Measurements from ENCODE around the gene SLC2A9.

SLC2A9 gene

DNA sequence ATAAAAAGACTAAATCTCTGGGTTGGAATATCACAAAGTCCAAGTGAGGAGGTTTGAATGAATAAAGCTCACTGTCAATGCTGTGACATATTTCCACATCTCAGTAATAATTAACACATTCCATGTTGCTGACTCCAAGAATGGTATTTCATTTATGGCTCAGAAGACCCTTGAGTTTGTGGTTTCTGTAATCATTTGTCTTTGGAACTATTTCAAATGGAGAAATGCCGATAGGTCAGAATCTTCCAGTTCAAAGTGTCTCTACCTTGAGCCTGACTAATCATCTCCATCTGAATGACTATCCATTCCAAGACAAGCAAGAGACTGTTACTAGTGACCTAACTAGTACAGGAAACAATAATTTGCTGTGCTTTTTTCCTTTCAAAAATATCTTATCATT, 24.2 kb upstream of the SLC2A9 start:
- DNase-seq (ENCODE audit: low read depth): no peak

DNA sequence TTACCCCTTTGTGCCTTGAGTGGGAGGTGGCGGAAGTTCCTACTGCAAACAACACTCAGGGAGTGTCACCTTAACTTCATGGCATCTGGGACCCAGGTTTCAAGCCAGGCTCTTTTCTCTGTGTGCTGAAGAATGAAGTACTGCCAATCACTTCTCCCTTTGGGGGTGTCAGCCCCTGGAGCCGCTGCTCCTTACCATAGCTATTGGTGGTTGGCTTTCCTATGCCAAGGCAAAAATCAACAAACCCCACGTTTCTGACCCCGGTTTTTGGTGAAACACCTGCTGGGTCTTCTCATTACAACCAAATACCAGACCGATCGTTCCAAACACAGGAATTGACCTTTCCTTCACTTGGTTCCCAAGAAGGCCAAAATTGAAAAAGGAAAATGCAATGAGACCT, 19.7 kb upstream of the SLC2A9 start:
- DNase-seq (ENCODE audit: low read depth): no peak

DNA sequence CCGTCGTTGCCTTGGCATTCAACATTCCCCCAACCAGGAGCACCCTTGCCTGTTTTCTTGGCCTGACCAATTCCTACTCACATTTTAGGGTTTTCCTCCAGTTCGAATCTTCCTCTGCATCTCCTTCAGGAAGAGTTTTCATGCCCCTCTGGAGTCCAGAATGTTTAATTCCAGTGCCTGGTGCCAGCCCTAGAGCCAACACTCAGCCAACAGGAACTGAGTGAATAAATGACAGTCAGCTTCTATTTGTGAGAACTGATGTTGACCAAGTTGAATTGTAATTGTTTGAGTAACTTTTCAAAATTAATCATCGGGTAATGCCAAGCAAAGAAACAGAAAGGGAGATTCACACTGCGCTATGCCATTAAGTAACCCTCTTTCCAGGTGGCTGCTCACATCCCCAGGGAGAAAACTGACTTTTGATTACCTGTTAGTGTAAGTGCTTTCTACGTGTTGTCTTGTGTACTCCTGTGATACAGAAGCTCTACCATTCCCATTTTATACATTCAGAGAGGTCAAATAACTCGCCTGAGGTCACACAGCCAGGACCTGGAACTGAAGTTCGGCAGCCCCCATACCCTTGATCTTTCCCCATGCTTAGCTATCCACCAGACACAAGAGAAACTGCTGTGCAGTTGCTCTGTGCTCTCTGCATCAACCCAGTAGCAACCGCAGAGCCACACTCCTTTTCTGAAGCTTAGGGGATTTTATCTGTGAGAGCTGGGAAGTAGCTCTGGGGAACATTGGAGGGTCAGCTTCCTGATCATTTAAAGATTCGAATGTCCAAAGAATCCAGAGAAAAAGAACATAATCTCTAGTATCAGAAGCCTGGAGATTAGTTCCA, 19.0 kb upstream of the SLC2A9 start:
- no peak for DNase-seq (ENCODE audit: low read depth)

DNA sequence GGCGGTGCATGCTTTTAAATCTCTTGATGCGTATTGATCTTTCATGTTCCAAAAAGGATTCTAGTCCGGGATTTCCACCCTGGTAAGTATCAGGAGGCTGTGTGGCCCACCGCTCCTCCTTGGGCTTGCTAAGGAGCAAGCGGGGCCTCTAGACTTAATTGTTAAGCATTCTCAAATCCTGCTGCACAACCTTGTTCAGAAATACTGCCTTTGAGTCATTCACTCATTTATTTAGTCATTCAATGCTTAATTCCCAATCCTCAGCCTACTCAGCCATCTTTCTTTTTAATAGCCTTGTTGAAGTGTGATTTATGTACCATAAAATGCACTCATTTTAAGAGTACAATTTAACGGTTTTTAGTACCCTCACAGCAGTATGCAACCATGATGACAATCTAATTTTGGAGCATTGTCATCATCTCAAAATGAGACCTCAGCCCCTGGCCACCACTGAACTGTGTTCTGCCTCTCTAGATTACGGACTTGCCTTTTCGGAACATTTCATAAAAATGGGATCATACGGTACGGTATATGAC, 15.6 kb upstream of the SLC2A9 start:
- DNase-seq (ENCODE audit: low read depth): no peak

DNA sequence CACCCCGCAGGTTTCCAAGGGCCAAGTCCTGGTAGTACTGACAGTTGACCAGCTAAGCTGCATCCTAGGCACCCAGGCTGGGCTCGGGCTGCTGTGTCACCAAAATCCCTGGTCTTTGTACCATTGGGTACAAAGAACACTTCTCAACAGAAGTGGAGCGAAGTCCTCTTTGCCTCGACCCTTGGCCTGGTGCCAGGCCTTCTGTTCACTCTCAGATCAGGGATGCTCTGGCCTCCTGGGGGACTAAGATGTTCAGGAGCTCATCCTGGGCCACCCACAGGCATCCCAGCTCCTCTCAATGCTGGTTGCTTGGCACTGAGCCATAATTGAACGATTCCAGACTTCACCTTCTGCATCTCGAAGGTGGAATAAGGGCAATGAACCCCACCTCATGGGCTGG, 13.8 kb upstream of the SLC2A9 start:
- no peak for DNase-seq (ENCODE audit: low read depth)

DNA sequence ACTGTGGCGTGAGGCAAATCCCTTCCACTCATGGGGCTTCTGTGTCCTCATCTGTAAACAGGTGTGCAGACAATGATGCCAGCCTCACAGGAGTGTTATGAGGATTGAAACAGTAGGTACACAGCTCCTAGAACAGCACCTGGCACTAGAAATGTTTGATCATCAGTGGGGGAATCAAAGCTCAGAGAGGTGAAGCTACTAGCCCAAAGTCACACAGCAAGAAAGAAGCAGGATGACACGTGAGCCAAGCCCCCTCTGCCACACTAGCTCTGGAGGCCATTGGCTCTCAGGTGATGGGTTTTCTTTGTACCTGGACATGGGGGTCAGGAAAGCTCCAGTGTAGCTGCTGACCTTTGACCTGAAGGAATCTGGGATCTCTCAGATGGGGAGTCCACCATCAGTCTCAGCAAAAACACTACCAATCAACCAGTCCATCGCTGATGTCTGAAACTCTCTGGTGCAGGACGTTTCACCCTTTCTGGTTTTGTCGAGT, 13.4 kb upstream of the SLC2A9 start:
- no peak for DNase-seq (ENCODE audit: low read depth)

DNA sequence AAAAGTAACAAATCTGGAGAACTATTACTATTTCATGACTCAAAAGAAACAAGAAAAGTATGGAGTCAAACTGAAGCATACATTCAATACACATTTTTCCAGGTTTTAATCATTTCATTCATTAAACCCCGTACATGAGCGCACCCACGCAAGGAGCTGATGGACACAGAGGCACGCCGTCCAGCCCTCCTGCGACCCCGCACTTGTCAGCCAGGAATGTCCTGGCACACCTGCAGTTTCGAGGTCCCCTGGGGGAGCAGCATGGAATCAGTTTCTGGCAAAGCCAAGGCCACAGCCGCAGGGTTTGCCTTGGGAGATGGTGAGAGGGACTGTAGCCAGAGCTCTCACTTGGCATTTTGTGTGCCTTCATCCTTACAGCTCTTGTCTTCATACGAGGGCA, 12.8 kb upstream of the SLC2A9 start:
- no peak for DNase-seq (ENCODE audit: low read depth)

DNA sequence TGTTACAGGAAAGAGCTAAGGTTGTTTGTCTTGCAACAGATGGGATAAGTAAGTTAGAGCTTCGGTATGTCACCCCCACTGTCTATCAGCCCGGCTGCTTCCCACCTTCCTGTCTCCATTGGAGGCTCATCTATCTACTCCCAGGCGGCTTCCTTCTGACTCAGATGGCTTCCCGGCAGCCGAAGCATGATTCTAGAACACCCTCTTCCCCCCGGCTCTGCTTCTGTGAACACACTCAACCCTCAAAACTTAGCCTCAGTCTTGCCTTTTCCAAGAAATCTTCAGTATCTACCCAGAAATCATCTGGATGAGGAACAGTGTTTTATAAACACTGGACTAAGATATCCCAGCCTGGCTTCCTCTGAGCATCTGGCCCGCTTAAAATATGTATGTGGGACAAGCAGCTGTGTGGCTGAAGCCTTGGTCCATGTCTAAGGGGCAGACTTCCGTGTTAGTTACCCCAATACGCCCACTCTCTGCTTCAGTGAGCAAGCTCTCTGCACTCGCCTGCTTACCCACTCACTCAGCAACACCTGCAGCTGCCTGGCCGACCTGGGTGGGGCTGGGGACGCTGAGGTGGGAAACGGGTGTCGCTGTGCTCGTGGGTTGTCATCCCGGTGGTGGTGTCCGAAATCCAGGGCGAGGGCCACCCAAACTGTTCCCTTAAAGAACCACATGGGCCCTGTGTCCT, 12.0 kb upstream of the SLC2A9 start:
- no peak for DNase-seq (ENCODE audit: low read depth)

DNA sequence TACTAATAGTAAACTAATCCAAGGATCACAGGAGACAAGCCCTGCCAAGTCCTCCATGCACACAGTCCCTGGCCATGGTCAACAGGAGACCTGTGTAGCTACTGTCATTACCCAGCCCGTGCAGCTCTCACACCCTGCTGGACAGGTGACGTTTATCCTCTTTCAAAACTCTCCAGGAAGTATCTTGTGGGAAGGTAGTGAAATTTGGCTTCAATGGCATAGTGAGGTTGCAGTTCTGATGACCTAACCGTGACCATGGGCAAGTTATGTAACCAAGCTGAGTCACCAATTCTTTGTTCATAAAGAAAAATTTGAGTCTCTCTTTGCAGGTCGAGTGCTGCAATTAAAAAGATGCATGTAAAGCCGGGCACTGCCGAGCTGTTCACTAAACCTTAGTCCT, 11.3 kb upstream of the SLC2A9 start:
- no peak for DNase-seq (ENCODE audit: low read depth)

DNA sequence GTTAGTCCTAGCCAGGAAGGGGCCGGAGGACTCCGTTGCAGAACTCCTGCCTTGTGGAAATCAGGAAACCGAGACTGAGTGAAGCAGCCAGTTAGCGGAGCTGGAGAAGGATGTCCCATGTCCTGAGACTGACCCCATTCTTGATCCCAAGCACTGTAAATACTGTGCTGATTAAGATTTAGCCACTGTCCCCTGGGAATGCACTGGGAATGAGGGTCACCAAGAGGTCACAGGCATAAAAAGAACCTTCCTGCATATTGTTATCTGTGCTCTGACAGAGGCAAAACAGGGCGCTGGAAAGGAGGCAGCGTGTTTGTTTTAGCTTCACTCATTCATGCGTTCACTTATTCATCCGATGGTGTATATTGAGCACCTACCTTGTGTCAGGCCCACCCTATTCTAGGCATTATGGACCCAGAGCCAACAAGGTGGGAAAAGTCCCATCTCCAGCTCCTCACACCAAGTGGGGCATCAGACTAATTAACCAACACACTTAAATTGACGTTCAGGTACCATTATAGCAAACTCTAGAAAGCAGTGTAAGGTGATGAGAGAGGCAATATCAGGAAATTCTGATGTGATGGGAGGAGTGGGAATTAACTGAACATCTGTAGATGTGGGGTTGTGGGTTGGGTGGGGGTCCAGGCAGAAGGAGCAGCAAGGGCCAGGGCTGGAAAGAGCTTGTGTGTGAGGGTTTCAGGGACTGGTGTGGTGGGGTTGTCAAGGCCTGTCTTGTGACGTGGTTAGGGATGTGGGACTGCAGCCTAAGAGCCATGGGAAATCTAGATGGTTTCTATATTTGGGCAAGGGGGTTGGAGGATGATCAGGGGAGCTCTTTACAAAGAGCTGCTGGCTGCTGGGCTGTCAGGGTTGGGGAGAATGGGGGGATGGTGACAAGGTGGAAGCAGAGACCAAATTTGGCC, 10.6 kb upstream of the SLC2A9 start:
- no peak for DNase-seq (ENCODE audit: low read depth)

DNA sequence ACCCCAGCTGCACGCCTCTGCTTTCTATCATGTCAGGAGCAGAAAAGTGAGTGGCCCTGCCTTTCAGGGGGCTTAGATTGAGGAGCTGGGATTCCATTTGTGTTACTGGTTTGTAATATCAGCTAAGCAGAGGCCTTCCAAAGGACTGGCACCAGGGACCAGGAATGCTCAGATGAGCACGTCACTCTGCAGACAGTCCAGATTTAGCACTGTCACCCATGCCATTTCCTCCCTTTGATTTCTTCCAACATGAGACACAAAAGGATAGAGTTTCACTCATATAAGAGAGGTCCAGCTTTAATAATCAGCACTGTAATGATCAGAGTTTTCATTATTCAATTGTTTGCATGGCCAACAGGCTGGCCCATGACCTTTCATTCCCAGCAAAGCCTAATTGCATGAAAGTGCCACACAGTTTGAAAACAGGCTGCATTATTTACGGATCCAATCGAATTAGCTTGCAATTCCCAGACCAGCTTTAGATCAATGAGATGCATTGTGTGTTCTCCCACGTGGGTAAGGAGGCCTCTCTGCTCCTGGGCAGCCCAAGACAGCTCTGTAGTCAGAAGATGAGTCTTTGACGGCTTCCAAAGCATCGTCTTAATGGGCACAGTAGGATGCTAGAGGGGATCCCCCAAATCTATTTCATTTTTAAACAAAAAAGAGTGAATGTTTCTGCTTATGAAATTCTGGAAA, 9.8 kb upstream of the SLC2A9 start:
- DNase-seq (ENCODE audit: low read depth): no peak

DNA sequence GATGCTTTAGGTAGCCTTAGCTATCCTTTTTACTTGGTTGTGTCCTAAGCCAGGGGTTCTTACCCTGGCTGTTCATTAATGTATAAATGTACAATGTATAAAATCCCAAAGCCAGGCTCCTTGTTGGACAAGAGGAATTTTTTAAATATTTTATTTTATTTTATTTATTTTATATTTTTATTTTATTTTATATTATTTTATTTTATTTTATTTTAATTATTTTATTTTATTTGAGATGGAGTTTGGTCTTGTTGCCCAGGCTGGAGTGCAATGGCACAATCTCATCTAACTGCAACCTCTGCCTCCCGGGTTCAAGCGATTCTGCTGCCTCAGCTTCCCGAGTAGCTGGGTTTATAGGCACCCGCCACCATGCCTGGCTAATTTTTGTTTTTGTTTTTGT, 8.1 kb upstream of the SLC2A9 start:
- DNase-seq (ENCODE audit: low read depth): no peak

DNA sequence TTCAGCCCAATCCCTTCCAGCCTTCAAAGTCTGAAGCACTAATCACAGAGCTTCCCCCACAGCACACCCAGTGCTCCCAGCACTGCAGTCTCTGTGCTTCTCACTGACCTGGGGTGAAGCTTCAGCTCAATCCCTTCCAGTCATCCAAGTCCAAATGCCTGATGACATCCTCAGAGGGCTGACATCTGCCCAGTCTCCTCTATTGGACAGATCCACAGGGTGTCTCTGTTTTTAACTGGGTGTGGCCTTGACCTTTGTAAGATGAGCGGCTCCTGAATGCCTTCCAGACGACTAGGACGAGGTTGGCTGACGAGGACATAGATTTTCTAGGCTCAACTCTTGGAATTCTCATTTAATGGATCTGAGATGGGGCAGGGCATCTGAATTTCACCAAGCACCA, 7.6 kb upstream of the SLC2A9 start:
- no peak for DNase-seq (ENCODE audit: low read depth)

DNA sequence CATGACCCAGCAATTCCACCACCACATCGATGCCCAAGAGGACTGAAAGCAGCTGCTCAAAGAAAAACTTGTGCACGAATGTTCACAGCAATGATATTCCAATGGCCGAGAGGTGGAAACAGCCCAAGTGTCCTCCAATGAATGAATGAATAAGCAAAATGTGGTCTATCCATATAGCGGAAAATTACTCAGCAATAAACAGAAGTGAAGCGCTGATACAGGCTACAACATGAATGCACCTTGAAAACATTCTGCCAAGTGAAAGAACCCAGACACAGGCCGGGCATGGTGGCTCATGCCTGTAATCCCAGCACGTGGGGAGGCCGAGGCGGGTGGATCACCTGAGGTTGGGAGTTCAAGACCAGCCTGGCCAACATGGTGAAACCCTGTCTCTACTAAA, 5.2 kb upstream of the SLC2A9 start:
- no peak for DNase-seq (ENCODE audit: low read depth)

DNA sequence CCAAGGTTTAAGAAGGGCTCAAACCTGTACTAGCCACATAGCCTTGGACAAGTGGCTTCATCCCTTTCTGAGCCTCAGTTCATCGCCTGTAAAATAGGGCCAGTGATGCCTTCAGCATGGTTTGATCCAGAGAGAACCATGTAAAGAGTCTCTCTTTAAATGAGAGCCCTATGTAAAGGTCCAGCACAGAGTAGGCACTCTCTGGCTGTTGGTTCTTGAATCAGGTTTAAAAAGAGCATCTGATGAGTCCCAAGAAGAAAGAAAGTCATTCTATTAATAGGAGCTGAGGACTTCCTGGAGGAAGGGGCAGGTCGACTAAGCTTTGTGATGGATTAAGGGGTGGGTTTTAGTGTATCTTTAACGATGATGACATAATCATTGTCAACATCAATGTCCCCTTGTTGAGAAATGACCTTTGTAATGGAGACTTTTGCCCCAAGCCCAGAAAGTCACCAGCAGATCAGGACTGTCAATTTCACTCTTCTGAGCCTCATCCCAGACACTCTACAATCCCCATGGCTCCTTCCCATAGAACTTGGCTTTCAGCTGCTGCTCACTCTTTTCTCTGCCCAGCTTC, 4.0 kb upstream of the SLC2A9 start:
- DNase-seq (ENCODE audit: low read depth): no peak

DNA sequence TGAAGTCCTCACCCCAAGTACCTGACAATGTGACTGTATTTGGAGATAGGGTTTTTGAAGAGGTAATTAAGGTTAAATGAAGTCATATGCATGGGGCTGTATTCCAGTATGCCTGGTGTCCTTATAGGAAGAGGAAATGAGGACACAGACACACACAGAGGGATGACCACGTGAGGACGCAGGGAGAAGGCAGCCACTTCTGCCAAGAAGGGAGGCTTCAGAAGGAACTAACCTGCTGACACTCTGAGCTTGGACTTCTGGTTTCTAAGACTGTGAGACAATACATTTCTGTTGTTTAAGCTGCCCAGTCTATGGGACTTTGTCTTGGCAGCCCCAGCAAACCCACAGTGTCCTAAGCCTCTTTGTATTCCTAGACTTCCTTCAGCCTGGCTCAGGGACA, 3.0 kb upstream of the SLC2A9 start:
- DNase-seq (ENCODE audit: low read depth): no peak

DNA sequence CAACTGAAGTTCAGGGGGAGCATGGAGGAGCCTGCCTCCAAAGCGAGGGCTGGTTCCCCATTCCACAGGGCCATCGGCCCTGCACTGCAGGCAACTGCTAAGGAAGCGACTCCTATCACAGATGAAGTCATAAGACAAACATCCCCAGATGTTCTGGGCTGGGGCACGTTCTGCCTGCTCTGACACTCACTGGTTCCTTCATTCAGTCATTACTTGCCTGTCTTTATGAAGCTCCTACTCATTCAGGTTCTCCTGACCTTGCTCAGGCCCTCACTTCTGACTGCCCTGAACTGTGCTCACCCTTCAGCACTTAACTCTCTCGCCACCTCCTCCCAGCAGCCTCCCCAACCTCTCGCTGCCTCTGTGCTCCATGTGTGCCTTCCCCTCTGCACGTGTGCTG, 2.5 kb upstream of the SLC2A9 start:
- DNase-seq (ENCODE audit: low read depth): no peak

DNA sequence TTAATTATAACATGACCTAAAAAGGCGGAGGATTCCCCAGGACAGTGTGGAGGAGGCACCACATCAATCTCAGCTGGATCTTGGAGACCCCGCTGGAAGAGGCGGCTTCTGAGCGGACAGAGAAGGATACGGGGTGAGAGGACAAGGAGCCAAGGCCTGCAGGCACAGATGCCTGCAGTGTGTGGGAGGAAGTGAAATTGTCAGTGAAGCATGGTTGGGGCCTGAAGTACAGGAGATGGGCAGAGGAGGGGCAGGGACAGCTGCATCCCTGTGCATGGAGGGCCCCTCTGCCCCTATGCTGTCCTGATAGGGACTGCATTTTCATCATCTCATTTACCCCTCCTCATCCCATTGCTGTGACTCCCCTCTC, 1.7 kb upstream of the SLC2A9 start:
- no peak for DNase-seq (ENCODE audit: low read depth)

DNA sequence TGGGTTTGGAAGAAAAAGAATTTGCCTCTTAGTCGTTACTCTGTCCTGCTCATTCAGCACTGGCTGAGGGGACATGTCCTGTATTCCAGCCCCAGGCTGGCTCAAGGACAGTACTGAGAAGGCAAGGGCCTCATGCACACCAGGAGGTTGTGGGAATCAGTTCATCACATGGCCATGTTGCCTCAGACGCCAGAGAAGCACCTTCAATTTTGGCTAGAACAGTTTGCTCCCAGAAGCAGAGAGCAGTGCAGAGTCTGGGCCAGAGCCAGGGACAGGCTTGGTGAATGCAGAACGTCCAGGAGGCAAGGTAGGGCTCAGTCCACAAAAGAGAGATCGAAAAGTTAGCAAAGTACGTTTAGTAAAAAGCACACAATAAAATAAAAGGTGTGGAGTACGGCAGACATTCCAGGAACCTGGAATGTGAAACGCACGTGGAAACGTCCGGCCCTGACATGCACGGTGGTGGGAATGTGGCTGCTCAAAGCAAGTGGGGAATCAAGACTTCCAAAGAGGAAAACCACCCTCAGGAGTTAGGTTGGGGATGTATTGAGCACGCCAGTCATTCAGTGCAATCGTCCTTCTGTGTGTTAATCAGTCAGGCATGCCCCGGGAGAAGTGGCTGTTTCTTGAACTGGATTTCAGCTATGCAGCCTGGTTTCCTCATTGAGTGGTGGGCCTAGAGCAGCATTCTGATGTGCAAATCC, 1.2 kb upstream of the SLC2A9 start:
- DNase-seq (ENCODE audit: low read depth): no peak

DNA sequence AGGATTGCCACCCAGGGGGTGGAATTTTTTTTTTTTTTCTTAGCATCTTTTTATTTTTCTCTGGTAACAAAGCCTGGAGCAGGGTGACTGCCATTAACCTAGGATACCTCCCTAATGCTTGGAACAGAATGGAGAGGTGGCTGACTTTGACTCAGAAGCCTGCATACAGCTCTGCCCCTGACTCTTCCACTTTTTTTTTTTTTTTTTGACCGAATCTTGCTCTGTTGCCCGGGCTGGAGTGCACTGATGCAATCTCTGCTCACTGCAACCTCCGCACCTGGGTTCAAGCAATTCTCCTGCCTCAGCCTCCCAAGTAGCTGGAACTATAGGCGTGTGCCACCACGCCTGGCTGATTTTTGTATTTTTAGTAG, 341 bp upstream of the SLC2A9 start:
- DNase-seq (ENCODE audit: low read depth): no peak

DNA sequence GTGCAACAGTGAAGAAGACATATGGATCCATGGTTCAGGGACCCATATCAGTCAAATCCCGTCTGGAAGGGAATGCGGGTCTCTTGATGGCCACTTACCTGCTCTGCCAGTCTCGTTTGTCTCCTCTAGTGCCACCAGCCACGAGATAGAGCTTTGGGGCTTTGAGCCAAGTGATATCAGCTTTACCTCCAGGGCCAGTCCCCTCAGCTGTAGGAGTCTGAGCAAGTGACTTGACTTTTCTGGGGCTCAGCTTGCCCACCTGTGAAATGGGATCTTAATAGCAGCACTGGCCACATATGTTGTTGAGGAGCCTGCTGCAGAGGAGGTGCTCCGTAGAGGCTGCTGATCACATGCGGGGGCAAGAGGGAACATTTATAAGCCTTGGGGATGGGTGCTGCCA, 1.2 kb downstream of the SLC2A9 start:
- no peak for DNase-seq (ENCODE audit: low read depth)

All from stimulated activated CD8-positive, alpha-beta memory T cell treated with anti-CD3 and anti-CD28 coated beads, Interleukin-4, amount 100 ng/mL, for 24 hours (primary cell).